DMS153 (cell line): Measurements from ENCODE around the gene MCRIP1.

ENCODE experiments used
- DNase-seq: peaks from one replicate; lab custom pipeline; 2025; lab: John Stamatoyannopoulos, UW

Gene MCRIP1, protein sequence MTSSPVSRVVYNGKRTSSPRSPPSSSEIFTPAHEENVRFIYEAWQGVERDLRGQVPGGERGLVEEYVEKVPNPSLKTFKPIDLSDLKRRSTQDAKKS

DNA sequence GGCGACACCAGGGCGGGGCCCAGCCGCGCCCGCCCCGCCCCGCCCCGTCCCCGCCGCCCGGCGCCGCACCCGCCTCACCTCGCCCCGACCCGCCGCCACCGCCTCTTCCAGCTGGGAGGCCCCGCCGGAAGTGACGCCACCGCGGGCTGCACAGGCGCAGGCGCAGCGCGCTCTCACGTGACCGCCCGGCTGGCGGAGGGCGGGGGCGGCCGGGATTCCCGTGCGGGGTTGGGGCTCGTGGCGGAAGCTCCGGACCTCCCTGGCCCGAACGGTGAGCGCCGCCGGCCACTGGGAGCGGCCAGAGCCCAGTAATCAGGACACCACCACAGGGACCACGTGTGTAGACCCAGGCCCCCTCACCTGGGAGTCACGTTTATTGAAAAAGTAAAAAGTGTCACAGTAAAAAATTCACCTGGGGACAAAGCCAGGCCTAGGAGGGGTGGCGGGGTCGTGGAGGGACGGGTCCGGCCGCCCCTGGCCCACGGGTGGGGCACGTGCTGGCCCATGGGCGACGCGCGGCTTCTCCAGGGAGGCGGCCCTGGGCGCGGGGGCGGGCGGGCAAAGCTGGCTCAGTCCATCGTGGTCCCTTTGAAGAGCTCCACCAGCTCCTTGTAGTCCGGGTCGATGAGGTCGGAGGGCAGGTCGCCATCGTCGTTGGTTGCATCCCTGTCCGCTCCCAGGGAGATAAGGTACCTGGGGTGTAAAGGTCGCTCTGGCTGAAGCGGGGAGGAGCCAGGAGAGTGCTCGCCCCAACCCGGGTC lies at the start of gene MCRIP1:
Gene MCRIP1, minus strand, starts transcription at position 132 of the 761 bp plus-strand sequence. CDS start 8,785 bp downstream, outside the sequence.
- peak; percentile 90 for DNase-seq

DNA sequence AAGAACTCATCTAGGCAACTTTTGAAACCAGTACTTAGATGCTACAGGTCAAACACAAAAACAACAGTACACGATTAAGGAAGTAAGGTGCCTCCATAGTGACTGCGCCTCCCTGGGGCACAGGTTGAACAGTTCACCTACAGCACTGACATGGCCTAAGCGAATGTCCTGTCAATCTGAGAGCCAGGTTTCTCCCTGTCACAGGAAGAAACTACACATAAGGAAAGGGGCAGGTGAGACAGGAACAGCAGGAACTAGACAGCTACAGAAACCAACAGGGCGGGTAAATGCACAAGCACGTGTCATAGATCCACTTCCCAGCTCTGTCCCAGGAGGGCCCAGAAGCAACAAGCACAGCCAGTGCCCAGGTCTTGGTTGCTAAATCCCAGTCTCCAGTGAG lies 46.0 kb upstream of the MCRIP1 start:
- no peak for DNase-seq

DNA sequence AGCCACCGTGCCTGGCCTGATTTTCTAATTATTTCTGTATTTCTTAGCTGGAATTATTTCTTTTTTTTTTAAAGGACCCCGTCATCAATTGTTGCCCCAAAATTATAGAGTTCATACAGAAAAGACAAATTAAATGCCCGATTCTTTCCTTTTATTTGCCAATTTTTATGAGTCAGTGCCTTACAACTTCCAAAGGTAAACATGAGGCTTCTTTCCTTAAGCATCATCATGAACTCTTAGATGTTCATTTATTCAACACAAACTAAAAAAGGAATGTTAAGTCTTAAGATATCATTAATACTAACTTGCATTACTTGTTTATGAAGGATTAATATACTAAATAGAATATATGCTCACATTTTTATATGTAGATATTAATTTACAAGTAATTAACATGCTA lies 45.2 kb upstream of the MCRIP1 start:
- no peak for DNase-seq

DNA sequence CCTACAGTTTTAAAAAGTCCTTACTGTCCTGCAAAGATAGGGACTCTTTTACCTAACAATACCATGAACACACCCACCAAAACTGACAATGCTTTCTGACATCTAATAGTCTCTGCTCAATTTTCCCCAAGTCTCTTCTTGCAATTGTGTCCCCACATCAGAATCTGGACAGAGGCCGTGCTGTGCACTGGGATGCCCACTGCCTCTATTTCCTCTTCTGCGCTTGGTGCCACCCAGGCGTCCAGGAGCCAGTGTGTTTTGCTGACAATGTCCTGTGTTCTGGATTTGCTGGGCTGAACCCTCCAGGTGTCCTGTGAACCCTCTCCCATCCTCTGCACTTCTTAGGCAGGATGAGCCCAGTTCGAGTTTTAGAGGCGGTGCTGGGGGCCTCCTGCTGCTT lies 44.5 kb upstream of the MCRIP1 start:
- DNase-seq = no peak

DNA sequence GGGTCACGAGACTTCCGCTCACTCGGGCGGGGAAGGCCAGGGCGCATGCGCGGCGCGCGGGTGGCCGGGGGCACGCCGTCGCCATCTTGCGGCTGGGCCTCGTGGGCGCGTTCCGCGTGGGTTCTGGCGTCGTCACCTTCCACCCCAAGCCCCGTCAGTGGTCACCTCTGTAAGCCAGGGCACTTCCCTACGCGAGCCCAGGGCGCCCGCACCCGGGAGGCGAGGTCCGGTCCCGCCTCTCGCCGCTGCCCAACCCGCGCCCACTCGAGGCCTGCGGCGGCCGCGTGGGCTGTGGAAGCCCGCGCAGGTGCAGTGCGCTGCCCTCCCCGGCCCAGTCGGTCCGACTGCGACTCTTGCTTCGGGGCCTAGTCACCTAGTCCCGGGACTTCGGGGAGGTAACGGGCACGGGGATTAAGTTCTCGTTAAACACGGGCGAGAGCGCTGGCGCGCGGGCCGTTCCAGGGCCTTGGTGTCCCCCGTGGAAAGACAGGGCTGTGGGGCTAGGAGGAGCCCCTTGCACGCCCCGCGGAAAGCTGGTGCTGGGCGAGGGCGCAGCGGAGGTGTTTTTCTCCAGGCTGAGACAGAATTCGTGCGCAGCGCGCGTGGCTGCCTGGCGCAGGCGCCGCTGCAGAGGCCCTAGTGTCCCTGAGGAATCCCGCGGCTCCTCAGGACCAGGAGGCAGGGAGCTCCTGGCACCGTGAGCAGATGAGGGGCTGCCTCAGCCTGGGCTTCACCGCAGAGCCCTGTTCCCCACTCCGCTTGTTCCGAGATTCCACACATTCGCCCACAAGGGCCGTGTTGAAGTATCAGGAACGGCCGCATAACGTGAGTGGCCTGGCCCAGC lies 38.5 kb upstream of the MCRIP1 start:
- DNase-seq = peak; percentile 71

DNA sequence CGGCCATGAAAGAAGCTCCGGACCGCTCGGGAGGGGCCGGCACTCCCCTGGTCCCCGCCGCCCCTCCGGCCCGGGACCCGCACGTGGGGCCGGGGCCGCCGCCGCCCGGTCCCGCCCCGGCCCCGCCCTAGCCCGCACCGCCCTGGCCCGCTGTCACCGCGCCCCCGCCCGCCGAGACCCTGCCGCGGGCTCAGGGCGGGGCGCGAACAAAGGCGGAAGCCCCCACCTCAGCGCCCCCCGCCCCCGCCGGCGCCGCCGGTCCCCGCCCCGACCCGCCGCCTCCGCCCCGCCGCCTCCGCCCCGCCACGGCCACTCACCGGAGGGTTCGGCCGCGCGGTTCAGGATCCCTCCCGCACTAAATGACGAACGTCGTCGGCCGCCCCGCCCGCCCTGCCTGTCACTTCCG lies 37.9 kb upstream of the MCRIP1 start, which contains the start of gene ARHGDIA:
Gene ARHGDIA, minus strand, starts transcription at position 357 of the 406 bp plus-strand sequence. CDS start 1,407 bp downstream, outside the sequence.
- DNase-seq = no peak

DNA sequence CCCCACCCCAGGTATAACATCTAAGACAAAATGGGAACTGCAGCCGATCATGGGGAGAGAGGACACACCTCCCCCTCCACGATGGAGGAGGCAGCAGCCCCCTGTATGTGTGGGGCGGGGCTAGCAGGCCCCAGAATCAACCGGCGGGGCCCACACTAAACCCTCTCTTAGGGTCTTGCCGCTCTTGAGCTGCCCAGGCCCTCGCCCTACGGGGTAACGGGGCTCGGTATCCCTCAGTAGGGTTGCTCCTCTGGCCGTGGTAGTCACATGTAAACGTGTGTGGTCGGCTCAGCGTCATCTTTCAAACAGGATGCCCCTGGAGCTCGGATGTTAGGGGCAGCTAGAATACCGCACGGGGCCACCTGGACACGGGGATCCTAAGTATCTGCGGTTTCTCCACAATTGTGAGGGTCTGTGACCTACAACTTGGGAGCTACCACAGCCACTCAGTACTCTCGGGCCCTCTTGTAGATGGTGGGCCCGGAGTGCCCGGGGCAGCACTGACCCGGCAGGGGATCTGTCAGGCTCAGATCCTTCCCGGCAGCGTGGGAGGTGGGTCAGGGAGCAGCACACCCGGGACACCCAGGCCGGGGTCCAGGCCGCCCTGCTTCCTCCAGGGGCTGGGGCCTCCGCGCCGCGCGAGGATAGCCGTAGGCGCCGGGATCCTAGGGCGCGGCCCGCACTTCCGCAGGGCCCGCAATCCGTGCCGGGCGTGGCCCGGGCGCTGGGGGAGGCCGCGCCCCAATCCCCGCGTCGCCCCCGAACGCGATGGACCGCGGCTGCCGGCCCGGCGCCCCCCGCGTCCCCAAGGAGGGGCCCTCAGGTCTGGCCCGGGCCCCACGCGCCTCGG lies 37.3 kb upstream of the MCRIP1 start:
- DNase-seq = no peak

DNA sequence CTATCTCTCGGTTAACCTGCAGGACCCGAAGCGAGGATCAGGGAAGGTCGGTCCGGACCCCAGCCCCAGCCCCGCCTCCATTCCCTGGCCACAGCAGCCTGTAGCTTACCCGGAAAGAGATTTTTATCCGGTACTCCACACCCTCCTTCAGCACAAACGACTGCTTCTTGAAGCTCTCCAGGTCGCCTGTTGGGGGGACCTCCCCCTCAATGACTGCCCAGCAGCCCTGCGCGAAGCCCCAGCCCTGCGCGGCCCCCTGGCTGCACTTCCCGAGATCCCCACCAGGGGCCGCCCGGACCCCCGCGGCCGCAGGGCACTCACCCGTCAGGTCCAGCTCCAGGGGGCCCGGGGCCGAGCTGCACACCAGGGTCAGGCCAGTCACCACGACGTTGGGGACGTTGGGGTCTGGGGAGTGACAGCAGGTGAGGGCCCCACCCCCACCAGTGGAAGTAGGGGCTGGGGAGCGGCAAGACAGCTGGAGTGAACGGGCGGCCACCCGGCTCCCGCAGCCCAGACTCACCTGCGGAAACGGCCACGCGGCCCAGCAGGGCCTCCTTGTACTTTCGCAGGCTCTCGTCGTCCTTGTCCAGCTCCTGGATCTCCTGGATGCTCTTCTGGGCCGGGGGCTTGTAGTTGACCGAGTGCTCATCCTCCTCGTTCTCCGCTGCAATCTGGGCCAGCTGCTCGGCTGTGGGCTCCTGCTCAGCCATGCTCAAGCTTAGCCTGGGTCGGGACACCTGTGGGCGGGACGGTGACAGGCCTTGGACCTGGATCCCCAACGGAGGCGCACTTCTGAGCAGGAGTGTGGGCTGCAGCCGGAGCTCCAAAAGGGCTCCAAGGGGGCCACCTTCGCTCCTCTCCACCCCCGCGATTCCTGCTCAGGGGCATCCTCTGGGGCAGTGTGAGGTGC lies 36.4 kb upstream of the MCRIP1 start:
- DNase-seq = no peak

DNA sequence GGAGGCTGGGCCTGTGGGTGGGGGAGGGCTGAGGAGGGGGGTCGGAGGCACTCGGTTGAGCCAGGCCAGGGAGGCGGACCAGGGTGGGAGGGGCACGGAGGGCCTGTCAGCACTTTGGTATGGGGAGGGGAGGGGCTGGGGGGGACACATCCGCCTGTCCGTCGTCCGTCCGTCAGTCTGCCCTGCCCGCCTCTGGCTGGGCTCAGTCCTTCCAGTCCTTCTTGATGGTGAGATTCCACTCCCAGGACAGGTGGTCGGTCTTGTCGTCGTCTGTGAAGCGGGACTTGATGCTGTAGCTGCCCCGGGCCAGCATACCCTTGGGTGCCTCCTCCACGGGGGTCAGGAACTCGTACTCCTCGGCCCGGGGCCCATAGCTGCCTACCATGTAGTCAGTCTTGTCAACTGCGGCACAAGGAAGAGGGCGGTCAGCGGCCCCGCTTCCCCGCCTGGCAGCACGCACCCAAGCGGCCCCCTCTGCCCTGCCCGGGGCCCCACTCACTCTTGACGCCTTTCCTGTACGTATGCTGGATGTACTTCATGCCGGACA lies 35.7 kb upstream of the MCRIP1 start:
- no peak for DNase-seq

DNA sequence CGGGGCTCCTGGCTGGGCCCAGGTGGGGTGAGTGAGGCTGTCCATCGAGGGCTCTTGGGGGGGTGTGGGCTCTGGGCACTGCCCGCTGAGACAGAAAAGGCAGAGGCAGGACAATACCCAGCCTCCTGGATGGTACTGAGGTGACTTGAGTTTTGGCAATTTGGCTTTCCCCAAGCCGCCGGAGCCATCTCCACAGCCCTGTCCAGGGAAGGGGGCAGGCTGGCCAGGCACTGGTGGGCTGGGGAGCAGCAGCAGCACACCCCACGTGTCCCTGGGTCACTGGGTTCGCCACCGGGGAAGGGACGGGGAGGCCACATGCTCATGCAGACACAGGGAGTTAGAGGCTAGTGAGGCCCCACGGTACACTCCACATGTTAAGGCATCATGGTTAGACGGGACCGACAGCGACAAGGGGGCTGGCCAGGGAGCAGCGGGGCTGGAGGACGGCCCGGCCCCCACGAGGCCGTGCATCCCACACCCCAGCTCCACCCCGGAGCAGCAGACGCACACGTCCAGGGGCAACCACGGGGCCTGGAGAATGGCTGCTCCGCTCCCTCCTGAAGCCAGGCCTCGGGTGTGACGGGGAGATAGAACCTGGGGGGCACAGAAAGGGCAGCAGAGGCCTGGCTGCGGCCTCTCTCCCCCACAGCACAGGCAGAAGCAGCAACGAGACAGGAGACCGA lies 35.0 kb upstream of the MCRIP1 start:
- no peak for DNase-seq

DNA sequence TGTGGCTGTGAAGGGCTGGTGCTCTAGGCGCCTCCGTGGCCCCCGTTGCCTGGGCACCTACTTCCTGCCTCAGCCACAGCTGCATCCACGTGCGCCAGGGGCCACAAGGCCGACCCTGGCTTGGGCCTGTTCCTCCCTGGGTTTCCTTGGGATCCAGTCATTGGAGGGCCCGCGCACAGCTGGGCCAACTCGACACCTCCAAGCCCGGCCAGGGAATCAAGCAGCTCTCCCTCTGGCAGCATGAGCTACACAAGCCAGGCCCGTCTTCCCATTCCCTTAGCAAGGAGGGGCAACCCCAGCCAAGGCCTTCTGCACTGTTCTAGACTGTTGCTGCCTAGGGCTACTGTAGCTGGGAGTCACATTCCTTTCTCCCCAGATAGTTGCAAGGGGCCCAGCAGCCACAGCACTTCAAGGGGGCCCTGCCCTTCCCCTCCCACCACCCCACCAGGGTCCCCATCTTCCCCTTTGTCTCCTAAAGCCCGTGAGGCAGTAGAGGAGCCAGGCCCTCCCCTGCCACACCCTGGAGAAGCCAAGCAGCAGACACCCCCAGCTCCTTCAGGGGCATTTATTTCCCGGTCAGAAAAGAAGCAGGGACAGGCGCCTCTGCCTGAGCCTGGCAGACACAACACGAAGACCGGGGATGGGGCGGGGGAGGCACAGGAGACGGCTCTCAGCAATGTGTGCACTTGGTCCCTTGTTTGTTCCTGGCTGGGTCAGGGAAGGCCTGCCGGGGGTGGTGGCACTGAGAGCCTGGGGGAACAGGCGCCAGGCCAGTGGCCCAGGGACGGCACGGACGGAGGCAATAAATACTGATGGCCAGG lies 34.3 kb upstream of the MCRIP1 start:
- DNase-seq = no peak

DNA sequence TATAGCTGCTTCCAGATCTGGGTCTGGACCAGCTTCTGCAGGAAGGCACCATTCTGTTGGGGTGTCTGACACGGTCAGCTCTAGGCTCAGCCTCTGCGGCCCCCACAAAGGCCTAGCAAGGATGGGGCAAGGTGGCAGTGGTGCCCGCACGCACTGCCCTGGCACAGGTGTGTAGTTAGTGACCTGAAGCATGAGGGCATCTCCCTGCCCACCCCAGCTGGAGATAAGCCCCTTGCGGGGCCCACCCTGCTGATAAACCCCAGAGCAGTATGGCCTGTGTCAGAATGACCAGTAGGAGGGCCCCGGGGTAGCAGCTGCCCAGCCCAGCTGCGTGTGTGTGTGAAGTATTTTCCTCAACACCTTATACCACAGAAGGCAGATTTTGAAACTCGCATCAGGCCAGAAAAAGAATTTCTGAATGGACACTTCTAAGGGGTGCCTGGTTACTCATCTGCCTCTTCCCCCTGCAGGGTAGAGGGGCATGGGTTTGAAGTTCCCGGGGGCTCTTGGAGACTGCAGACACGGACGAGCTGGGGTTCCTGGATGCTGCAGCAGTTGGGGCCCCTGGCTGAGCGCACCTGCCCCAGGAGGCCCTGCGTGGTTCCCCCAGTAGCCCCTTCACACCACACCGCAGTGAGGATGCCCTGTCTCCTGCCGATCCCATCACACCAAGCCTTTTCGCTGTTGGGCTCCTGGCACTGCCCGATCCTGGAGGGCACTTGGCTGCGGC lies 33.5 kb upstream of the MCRIP1 start:
- no peak for DNase-seq

DNA sequence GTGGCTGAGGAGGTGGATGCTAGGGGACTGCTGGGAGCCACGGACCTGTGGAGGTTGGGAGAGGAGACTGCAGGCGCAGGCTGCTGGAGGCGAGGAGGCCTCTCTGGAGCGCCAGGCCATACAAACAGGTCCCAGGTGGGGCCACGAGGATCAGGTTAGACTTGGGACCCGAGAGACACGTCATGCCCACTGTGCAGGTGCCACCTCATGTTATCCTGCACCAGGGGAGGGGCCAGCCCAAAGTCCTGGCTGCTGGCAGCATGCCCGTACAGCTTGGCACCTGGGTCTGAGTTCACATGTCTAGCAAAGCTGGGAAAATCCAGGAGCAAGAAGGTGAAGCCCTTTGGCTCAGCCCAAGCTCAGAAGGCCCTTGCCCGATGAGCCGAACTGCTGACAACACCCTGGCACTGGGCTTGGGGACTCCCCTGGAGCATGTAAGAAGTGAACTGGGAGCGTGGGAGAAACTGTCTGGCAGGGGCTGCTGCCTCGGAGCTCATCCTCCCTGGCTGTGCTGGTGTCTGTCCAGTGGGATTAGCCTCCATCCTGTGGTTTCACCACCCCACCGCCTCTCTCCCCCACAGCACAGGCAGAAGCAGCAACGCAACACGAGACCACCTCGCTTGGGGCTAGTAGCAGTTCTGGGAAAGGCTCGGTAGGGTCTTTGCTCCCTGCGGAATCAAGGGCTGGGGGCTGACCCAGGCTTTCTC lies 32.8 kb upstream of the MCRIP1 start:
- no peak for DNase-seq

DNA sequence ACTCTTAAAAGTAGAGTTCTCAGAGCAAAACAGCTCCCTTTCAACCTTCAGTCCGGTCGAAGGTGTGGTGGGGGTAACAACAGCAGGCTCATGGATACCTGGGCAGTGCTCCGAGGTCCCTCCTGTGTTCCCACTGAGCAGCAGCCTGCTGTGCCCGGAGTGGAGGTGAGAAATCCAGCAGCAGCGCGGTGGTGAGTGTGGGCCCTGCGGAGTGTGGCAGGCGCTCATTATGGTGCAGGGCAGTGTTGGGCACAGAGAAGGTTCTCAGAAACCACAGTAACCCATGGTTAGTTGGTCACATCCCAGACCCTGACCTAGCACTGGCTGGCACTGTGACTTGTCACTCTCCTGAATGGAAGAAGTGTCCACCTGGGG lies 32.3 kb upstream of the MCRIP1 start:
- DNase-seq = no peak

DNA sequence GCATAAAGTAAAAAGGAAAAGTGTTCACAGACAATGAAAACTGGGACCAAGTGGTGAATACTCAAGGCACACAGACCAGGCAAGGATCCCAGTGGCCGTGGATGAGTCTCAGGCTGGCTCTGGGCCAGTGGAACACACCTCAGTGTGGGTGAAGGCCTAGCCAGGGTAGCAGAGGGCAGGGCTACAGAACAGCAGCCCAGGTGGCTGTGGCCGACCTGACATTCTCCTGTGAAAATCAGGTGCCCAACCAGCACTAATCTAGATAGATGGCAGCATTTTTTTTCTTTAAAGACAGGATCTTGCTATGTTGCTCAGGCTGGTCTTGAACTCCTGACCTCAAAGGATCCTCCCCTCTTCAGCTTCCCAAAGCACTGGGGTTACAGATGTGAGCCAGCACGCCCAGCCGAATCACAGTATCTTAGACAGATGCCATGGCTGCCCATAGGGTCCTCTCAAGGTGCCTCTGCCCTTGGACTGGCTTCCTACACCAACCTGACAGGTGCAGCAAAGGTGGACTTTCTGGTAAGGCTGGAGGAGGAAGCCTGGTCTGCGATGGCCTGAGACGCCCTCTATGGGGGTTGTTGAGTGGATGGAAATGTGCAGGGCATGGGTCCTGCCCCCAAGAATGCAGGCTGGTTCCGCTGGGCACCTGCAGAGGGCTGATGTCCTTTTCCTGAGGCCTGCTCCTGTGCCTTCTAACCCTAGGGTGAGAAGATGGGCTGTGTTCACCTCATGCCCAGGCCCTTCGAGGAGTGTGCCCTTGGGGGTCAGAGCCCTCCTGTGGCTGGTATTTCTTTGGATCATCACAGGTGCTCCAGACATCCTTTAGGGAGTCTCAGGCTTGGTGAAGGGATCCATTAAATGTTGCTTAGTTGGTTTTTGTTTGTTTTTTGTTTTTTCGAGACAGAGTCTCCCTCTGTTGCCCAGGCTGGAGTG lies 31.0 kb upstream of the MCRIP1 start:
- no peak for DNase-seq

DNA sequence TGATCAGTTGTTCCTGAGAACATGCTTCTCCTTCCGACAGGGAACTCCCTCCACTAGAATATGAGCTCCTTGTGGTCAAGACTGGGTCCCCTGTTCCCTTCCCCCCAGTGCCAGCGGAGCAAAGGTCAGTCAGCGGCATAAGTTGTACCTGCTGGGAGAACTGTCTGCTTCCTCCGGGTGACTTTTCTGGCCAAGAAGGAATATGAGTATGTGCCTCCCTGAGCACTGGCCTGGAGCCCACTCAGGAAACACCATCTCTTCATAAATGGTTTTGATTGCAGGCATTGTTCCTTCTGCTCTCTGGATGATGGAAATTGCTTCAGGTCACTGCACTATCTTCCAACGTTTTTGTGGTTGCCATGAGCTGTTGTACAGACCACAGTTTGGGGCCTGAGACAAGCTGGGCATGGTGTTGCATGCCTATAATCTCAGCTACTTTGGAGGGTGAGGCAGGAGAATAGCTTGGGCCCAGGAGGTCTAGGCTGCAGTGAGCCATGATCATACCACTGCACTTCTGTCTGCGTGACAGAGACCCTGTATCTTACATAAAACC lies 30.1 kb upstream of the MCRIP1 start:
- no peak for DNase-seq
